Limb (tissue), 2 donors: ENCODE results near the gene CIT.

ENCODE experiments used
- DNase-seq, 2 donors: peaks; one replicate each; pipeline ENCODE4 v3.0.0-alpha.2; 2016; ENCODE audit errors: extremely low spot score in 2 of 2

CIT gene

GRCh38 chr12:119649202-119649808 is 227.8 kb downstream of the CIT start:
- no peak for DNase-seq

DNA sequence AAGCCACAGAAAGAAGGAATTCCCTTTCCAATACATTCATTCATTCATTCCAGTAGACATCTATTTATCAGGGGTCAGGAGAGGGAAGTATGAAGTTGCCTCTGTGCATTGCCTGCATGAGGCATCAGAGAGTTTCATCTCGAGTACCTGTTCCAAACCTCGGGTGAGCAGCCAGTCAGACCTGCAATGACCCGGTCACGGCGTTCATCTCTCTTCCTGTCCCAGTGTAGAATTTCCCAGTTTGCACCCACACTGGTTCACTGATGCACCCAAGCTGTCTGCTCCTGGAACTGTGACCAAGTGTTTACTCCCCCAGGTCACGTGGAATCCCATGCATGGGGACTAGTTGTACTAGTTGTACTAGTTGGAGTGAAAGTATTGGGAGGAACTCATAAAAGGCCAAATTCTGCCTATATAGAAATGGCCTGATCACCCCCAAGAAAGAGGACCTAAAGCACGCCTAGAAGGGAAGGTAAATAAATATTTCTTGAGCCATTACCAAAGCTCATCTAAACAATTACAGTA is 231.5 kb downstream of the CIT start:
- DNase-seq = no peak

DNA sequence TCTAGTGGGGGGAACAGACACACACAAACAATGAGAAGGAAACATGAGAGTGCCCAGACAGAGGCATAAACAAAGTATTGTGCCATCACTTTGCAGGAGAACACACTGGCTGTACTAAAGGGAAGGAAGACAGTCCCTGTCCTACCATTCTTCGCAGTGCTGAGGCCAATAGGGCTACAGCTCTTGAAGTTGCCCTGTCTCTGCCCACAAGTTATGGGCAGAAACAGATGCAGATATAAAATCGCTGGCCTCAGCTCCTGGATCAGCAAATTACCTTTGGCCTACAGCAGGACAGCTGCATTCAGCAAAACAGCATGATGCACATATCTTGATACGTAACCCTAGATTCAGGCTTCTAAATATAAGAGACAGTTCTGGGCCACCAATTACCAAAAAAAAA is 232.2 kb downstream of the CIT start:
- DNase-seq = no peak

- DNase-seq = no peak
Observed at GRCh38 chr12:119642986-119643385, 234.1 kb downstream of the CIT start.
